Measurements from ENCODE around the gene WNK3.

- no peak for TF ChIP-seq EZH2phosphoT487 (IDR thresholded peaks at IDR 0.05; ENCODE audit: borderline replicate concordance, low read depth, low read length)
- TF ChIP-seq CTCF (conservative IDR thresholded peaks at IDR 0.05; ENCODE audit: low read length) = no peak
Measured at GRCh38 chrX:54407266-54407665, 49.4 kb upstream of the WNK3 start.
